OCI-LY7 (cell line): ENCODE results near the gene ZFAND2A.

Source experiments
- CTCF ChIP-seq: fragments of 200-600 bp; sonication (generic); conservative IDR thresholded peaks from 2 replicates; pipeline ENCODE4 v1.5.1; 2014; ENCODE audit warnings: mild to moderate bottlenecking, antibody characterized with exemption, low read length, moderate library complexity, mixed read lengths
- EZH2phosphoT487 ChIP-seq: fragments of 200-600 bp; sonication (generic); IDR thresholded peaks from 2 replicates; pipeline ENCODE4 v1.6.1; 2018; ENCODE audit warnings: low read depth, borderline replicate concordance, mild to moderate bottlenecking, mixed run types, antibody characterized with exemption, low read length, moderate library complexity, mixed read lengths

GRCh38 chr7:1131471-1132265 lies 28.3 kb downstream of the ZFAND2A start:
- TF ChIP-seq CTCF (no peak), EZH2phosphoT487 (no peak)
